HG03108 (cell line): ENCODE results near the gene SLC12A8.

Source experiments
- ATAC-seq: cut with Tn5 transposase; IDR thresholded peaks from one replicate; pipeline ENCODE4 v1.9.1; 2021; ENCODE audit warnings: moderate library complexity; ENCODE audit not compliant: unreplicated experiment

SLC12A8 gene

DNA sequence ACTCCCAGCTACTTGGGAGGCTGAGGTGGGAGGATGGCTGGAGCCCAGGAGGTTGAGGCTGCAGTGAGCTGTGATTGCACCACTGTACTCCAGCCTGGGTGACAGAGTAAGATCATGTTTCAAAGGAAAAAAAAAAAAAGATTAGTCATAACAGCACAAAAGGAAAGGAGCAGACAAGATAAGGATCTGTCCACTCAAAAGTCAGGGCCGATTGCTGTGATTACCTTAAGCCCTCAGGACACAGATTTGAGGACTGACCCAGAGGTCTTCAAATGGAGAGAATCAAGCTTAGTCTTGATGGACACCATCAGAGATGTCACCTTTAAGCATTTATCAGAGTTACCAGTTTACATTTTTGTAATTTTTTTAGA, 132.9 kb downstream of the SLC12A8 start:
- ATAC-seq, result no peak

DNA sequence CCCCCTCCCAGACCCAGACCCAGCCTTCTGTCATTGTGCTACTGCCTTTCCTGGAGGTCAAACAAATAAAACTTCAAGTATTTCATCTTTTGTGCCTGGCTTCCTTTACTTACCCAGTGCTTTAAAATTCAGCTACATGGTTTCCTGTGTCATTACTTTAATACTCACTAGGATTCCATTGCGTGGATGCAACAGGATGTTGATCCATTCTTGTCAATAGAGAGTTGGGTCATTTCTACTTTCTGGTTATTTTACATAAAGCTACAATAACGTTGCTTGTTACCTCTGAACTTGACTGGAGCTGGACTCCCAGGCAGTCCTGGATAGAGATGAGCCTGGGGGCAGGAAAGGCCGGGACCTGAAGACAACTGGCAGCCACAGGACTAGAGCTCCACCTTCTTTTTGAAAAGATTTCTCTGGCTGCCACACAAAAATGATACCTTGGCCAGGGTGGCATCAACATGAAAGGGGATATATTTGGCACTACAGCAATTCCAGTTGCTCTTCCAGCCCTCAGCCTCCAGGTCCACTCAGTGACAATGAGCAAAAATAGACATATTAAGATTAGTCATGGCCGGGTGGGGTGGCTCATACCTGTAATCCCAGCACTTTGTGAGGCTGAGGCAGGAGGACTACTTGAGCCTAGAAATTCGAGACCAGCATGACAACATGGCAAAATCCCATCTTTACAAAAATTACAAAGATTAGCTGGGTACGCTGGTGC, 133.4 kb downstream of the SLC12A8 start:
- no peak for ATAC-seq

DNA sequence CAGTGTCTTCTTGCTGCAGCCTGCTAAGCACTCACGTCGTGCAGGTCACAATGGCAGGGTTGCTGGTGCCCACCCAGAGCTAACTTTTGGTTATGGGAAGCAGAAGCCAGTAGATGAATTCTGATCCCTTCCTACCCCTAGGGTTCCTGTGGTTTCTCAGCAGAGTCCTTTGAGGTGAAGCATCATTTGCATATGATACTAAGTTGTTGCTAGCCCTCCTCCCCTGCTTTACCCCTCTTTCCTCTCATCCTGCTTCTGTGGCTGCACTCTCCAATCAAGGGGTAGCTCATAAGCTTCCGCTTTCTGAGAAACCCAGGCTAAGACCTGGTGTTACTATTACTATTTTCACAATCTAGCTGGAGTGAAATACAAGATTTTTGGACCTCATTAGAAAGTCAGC, 134.7 kb downstream of the SLC12A8 start:
- no peak for ATAC-seq

DNA sequence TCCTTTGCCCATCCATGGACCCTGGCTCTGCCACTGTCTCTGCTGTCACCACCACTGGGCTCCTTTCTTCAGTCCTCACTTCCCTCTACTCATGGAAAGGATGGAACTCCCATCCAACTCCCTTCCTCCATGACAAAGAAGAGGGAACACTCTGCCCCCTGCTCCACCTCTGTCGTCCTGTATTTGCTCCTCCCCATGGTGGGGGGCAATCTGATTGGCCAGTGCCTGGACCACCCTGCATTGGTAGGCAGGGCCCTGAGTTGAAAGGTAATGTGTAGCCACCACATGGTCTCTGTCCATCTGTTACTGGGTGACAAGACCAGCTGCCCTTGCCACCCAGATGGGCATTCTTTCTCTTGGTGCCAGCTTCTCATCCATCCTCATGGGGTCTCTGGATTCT, 136.1 kb downstream of the SLC12A8 start:
- ATAC-seq, result no peak

DNA sequence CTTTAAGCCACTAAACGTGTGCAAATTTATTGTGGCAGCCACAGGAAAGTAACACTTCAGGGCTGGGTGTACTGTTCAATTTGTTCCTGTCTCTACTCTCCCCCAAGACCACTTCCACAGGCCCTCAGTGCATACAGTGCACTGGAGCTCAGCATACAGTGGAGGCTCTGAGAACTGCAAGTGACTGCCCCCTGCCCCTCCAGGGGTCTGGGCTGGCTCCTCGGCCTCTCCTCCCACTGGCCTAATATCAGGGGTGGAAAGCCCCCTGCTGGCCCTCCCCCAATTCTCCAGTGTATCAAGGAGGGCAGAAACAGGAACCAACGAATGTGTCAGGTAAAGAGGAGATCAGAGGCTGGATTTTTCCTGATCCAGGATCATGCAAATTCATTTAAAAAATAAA, 136.8 kb downstream of the SLC12A8 start:
- ATAC-seq, result no peak

DNA sequence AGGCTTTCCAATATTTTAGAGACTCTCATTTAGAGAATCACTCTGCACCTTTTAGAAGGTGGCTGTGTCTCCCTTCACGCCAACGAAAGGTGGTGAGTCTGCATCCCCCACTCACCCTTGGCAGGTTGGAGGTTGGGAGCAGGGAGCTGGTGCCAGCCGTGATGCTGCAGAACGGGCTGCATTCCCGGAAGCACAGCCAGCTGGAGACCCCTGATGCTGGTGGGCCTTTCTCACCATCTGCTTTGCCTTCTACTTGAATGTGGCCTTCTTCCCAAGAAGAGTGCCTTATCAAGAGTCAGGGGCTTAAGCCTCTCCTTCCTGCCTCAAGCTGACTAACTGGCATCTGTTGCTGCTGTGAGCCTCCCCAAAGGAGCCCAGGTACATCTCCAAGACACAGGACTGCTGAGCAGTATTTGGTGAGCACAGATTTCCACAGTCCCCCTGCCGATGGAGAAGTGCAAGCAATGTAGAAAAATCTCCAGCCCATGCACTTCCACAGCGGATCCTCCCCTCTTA, 139.1 kb downstream of the SLC12A8 start:
- ATAC-seq, result no peak

DNA sequence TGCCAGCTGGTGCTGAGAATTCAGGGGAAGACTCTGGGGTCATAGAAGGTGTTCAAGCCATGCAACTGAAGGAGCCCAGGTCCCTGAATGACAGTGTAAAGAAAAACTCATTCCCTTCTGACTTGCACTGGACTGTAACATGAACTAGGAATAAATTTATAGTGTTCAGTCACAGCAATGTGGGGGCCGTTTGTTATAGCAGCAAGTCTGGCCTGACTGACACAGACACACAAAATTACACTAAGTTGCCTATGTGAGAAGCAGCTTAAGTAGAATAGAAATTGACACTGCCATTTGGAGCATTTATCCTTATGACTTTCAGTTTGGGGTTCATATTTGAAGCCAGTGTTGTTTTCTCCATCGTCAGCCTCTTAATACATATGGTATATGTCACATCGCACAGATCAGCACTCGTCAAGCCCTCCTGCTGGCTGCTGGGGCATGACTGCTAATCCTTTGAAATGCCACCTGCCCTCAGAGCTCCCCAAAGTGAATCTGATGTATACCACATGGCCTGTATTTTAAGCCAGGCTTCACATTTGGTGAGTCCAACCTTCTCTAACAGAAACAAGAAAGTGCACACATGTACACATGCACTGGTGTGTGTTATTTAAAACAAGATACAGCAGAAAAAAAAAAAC, 139.7 kb downstream of the SLC12A8 start:
- no peak for ATAC-seq

DNA sequence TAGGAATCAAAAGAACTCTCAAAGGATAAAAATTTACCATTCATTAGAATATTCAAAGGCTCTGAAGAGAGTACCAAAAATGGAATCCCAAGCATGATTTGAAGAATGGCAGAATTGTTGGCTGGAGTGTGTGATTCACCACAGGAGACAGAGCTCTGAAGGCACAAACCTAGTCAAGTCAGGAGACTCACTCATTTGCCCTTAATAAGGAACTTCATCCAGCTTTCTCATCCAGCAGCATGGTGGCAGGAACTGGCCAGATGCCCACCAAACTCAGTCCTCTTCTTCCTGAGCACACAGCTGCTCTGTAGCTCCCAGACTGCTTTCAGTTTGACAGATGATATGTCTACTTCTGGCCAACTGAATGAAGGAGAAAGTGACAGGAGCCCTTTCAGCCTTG, 140.2 kb downstream of the SLC12A8 start:
- ATAC-seq, result no peak

DNA sequence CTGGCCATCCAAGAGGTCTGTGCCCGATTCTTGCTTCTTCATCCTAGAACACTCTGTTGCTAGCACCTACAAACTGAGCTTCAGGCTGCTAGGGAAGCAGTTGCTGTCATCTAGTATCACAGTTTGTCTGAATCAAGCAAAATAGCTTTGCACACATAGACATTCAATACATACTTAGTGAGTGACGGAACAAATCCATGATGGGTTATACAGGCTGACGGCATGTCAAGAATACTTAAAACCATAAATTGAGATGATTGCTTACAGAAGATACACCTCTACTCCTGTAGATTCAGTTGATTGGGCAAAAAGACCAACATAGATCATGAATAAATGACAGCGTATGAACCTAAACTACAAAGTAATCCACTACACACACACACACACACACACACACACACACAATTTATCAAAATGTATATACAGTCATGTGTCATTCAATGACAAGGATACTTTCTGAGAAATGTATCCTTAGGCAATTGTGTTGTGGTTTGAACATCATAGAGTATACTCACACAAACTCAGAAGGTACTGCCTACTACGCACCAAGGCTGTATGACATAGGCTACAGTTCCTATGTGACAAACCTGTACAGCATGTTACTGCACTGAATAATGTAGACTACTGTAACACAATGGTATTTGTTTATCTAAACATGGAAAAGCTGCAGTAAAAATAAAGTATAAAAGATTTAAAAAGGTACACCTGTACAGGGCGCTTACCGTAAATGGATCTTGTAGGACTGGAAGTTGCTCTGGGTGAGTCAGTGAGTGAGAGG, 142.4 kb downstream of the SLC12A8 start:
- ATAC-seq, result no peak

DNA sequence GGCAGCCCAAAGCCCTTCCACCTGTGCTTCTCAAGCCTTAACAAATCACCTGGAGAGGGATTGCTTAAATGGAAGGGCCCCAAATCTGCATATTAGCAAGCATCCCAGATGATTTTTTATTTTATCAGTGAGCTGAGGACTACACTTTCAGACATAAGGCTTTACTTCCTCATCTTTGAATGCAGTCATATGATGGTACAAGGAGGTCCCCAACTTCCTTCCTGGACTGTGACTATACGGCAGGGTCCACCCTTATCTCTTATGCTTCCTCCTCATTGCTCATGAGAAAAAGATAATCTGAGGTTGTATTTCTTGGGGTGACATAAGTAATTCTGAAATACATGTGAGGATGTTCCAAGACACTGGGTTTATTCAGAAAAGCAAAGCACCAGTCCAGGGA, 143.1 kb downstream of the SLC12A8 start:
- ATAC-seq, result no peak

DNA sequence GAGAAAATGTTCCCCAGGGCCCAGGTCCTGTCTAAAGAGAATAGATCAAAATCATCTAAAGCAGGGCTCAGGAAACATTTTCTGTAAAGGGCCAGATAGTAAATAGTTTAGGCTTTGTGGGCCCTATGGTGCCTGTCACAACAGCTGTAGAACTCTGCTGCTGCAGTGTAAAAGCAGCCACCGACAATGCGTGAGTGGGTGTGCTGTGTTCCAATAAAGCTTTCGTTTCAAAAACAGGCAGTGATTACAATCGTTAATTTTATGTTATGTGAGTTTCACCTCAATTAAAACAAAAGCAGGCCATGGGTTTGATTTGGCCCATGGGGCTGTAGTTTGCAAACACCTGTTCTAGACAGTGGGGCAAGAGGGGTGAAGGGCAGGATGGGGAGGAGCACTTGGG, 144.3 kb downstream of the SLC12A8 start:
- ATAC-seq, result no peak

DNA sequence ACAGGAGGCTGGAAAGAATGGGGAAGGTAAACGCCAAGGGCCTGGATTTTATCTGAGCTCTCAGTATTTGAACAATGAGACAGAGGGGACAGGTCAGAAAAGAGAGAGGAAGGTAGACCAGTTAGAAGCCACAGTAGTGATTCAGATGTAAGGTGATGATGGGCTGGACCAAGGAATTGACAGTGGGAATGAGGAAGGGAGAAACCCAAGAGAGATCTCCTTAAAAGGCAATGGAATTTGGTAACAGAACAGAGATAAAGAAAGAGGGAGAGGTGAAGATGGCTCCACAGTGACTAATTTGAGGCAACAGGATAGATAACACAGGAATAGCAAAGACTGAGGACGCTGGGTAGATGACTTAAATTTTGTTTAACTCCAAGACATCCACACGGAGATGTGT, 145.3 kb downstream of the SLC12A8 start:
- ATAC-seq, result no peak

DNA sequence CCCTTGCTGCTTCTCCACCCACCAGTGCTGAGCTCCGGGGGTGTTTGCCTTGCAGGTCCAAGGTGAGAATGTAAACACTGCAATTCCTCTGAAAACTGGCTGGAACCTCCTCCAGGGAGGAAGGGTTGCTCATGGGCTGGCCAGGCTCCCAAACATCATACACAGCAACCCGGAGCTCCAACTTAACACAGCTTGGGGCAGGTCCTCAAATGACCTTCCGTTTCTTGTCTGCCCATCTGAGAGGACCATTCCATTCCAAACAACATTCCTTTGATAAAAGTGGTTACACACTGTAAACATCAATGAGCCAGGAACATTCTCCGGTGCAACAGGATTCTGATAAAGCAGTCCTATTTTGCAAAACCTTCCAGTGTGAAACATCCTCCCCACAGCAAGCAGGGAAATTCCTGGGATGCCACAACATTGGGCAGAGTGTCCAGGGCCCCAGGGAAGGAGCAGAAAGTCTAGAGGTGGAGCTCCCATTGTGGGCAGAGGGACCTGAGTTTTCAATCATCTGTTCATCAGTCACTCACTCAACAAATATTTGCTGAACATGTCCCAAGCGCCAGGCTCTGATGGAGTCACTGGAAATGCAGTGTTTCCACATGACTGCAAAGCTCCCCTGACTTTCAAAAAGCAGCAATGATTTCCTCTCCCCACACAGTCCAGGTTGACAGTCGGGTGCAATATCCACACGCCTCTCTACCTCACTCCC, 149.5 kb downstream of the SLC12A8 start:
- no peak for ATAC-seq

DNA sequence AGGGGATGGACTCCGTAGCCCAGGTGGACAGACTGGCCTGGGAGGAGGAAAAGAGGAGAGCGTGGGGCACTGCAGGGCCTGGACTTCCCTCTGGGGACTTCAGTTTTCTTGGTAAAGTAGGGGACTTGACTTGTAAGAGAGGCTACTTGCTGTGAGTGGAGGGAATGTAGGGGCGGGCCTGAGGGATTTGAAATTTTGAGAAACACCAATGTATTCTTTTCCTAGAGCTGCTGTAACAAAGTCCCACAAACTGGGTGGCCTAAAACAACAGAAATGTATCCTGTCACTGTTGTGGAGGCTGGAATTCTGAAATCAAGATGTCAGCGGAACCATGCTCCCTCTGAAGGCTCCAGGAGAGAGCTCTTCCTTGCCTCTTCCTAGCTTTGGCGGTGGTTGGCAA, 150.9 kb downstream of the SLC12A8 start:
- no peak for ATAC-seq

DNA sequence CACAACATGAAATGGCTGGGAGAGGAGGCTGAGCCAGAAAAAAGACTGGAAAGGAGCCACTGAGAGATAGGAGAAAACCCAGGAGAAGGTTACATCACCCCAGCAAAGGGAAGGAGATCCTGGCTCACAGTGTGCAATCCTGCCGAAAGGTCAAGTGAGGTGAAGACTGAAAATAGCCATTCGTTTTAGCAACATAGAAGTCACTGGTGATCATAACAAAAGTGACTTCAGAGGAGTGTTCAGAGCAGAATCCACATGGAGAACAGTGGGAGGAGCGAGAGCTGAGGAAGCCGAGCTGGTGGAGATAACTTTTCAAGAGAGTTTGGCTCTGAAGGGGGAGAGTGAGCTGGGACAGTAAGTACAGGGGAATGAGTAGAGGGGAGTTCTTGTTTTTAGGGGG, 151.4 kb downstream of the SLC12A8 start:
- ATAC-seq, result no peak

DNA sequence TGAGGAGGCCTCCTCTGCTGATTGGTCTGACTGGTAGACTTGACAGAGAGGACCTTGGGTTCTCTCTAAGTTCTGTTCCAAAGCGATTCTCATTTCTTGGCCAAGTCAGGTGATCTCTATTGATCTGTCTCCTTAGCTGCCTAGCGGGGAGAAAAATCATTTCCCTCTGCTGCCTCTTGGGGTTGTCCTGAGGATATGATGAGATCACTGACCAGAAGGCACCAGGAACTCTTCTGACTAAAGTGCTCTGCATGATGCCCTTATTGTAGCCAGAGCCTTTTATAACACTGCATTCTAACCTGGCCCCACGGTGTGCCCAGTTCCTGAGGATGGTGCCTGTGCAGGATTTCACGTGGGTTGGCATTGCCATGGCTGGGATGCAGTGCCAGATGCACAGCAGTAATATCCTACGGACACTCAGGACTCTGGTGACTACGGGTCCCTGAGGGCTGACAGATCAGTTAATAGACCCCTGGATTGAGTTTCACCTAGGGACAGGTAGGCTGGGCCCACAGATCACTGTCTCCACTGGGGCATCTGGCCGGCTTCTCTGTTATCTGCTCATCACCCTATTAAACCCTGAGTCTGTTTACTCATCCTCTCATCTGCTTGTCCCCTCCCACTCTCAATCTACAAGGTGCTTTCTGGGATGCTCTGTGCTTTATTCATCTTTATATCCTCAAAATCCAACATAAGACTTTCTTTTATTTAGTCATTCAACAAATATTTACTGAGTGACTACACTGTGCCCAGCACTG, 152.9 kb downstream of the SLC12A8 start:
- ATAC-seq, result no peak

DNA sequence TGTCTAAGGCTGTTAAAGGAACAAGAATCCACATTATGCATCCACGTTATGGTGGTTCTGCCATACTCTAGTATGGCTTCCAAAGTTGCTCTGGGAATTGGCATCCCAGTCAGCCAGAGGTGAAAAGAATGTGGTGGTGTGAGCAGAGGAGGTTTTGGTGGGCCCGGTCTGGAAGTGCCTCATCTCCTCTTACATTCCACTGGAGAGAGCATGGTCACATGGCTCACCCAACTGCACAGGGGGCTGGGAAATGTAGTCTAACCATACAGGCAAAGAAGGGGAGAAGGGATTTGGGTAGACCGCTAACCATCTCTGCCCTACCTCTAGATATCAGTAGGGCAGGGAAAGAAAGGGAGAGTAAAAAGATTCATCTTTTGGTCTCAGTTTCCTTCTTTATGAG, 153.6 kb downstream of the SLC12A8 start:
- ATAC-seq, result no peak

DNA sequence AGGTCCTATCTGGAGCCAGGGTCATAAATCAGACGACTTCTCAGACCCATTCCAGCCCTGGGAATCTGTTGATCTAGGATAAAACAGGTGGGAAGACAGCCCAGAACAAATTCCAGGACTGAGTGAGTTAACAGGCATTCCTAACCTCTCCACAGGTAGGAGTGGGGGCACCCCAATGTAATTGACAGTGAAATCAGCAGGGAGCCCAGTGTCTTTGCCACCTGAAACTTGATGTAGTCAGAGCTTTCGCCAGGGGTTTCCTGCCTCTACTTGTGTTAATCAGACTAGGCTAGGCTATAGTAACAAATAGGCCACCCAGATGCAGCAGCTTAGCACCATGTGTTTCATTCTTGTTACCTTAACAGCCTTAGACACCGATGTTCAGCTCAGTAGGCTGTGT, 154.0 kb downstream of the SLC12A8 start:
- ATAC-seq, result no peak

DNA sequence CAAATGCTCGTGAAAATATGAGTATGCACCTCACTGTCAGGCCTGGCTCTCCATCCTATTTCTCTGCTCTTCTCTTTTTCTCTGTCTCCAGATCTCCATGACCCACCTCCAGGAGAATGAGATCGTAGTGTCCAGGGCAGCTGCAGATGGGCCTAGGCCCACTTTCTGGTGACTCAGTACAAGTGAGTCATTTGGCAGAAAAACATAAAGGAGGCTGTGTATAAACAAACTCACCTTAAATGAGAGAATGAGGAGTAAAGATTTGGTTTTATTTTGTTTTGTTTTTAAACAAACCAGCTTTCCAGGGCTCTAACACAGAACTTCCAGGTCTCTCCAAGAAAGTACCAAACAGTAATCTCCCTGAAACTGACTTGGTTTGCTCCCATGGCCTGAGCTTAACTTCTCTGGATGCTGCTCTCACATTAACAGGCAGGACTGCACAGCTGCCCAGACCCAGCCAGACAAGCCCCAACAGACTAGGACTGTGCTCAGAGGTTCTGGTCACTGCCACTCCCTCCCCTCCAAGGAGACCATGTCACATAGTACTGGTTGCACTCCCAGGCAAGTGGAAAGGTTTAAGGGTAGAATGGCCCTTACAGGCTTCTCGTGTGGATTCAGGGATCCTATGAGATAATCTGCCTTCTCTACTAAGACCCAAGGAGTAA, 155.2 kb downstream of the SLC12A8 start:
- ATAC-seq, result no peak
